ENCODE measurements around the gene FIBCD1.

Gene FIBCD1

GRCh38 chr9:130881516-130881915, 57.5 kb downstream of the FIBCD1 start:
- no peak overlapping the region for H3K4me2 ChIP-seq
- H2AFZ ChIP-seq (ENCODE audit: low read depth) = no peak overlapping the region
- H3K79me2 ChIP-seq (ENCODE audit: insufficient read depth, low read depth) = no peaks in the 10 kb centered on the region
- no peaks in the 10 kb centered on the region for H3K4me1 ChIP-seq (ENCODE audit: low read depth, poor library complexity, severe bottlenecking)
- H4K20me1 ChIP-seq (ENCODE audit: insufficient read depth) = no peaks in the 10 kb centered on the region
- H3K27me3 ChIP-seq (ENCODE audit: insufficient read depth, low read depth) = no peaks in the 10 kb centered on the region
- no peak overlapping the region for H3K4me3 ChIP-seq (IDR thresholded peaks at IDR 0.05; ENCODE audit: insufficient read depth, low read depth, low read length)
- TF ChIP-seq CTCF (conservative IDR thresholded peaks at IDR 0.05; ENCODE audit: low read depth, low read length) = no peak
- H3K36me3 ChIP-seq (ENCODE audit: insufficient read depth) = no peaks in the 10 kb centered on the region
- no peak overlapping the region for H3K27ac ChIP-seq
- no peak overlapping the region for H3K9ac ChIP-seq

GRCh38 chr9:130880599-130881220, 58.3 kb downstream of the FIBCD1 start:
- Histone ChIP-seq H2AFZ (ENCODE audit: low read depth) (no peak overlapping the region), H3K4me1 (ENCODE audit: low read depth, poor library complexity, severe bottlenecking) (no peaks in the 10 kb centered on the region), H3K4me2 (no peak overlapping the region), H3K27me3 (ENCODE audit: insufficient read depth, low read depth) (no peaks in the 10 kb centered on the region), H3K36me3 (ENCODE audit: insufficient read depth) (no peaks in the 10 kb centered on the region), H3K4me3 (IDR thresholded peaks at IDR 0.05; ENCODE audit: insufficient read depth, low read depth, low read length) (no peak overlapping the region), H3K9ac (no peak overlapping the region), H3K27ac (no peak overlapping the region), H4K20me1 (ENCODE audit: insufficient read depth) (no peaks in the 10 kb centered on the region), H3K79me2 (ENCODE audit: insufficient read depth, low read depth) (no peaks in the 10 kb centered on the region)
- no peak for TF ChIP-seq CTCF (conservative IDR thresholded peaks at IDR 0.05; ENCODE audit: low read depth, low read length)

- H3K4me2 ChIP-seq = no peak overlapping the region
- H4K20me1 ChIP-seq (ENCODE audit: insufficient read depth) = no peaks in the 10 kb centered on the region
- H3K9ac ChIP-seq = no peak overlapping the region
- no peaks in the 10 kb centered on the region for H3K79me2 ChIP-seq (ENCODE audit: insufficient read depth, low read depth)
- H3K36me3 ChIP-seq (ENCODE audit: insufficient read depth) = no peaks in the 10 kb centered on the region
- no peak for TF ChIP-seq CTCF (conservative IDR thresholded peaks at IDR 0.05; ENCODE audit: low read depth, low read length)
- H3K4me1 ChIP-seq (ENCODE audit: low read depth, poor library complexity, severe bottlenecking) = no peaks in the 10 kb centered on the region
- no peak overlapping the region for H3K27ac ChIP-seq
- H3K4me3 ChIP-seq (IDR thresholded peaks at IDR 0.05; ENCODE audit: insufficient read depth, low read depth, low read length) = no peak overlapping the region
- no peak overlapping the region for H2AFZ ChIP-seq (ENCODE audit: low read depth)
- no peaks in the 10 kb centered on the region for H3K27me3 ChIP-seq (ENCODE audit: insufficient read depth, low read depth)
Observed at GRCh38 chr9:130879863-130880411, 59.1 kb downstream of the FIBCD1 start.

- Histone ChIP-seq H3K79me2 (ENCODE audit: insufficient read depth, low read depth) (no peaks in the 10 kb centered on the region), H3K36me3 (ENCODE audit: insufficient read depth) (0 out of 2 replicates have a peak, but pooled peaks cover 4% of the 10 kb centered on the region), H2AFZ (ENCODE audit: low read depth) (no peak overlapping the region), H3K27me3 (ENCODE audit: insufficient read depth, low read depth) (no peaks in the 10 kb centered on the region), H3K4me3 (IDR thresholded peaks at IDR 0.05; ENCODE audit: insufficient read depth, low read depth, low read length) (no peak overlapping the region), H4K20me1 (ENCODE audit: insufficient read depth) (no peaks in the 10 kb centered on the region), H3K27ac (no peak overlapping the region), H3K4me2 (no peak overlapping the region), H3K9ac (no peak overlapping the region), H3K4me1 (ENCODE audit: low read depth, poor library complexity, severe bottlenecking) (no peaks in the 10 kb centered on the region)
- no peak for TF ChIP-seq CTCF (conservative IDR thresholded peaks at IDR 0.05; ENCODE audit: low read depth, low read length)
Observed at GRCh38 chr9:130878295-130878694, 60.8 kb downstream of the FIBCD1 start.
